GM13977 (cell line): Measurements from ENCODE around the gene TRIO.
A peak's percentile ranks its signal among the peaks of the same experiment; 100 is the strongest.

Source experiments
- DNase-seq: peaks from one replicate; pipeline ENCODE4 v3.0.0; 2012; ENCODE audit warnings: low spot score
- CTCF ChIP-seq: IDR thresholded peaks from 2 replicates; pipeline ENCODE4 v1.5.1; 2012; ENCODE audit warnings: mild to moderate bottlenecking, control low read depth; ENCODE audit not compliant: insufficient read depth; ENCODE audit errors: extremely low read depth, missing control alignments
- in situ Hi-C: fragments of 300-500 bp; cut with MboI; formaldehyde crosslinking; loops from one replicate; pipeline ENCODE4 v1.12.0; 2022; ENCODE audit warnings: low sequenced_read_pairs, low pct_unique_long_range_greater_than_20kb, mixed read lengths, inconsistent platforms; ENCODE audit not compliant: unreplicated experiment

The TRIO gene

GRCh38 chr5:14254686-14255085 is 111.5 kb downstream of the TRIO start:
- no peak for DNase-seq
- TF ChIP-seq CTCF = no peak
- in situ Hi-C loops = loop anchor here (25.0 kb wide), 1 partner anchor 267 kb away; no protein-coding TSS in a partner anchor

GRCh38 chr5:14256026-14256690 is 113.0 kb downstream of the TRIO start:
- in situ Hi-C loops = loop anchor here (25.0 kb wide), 1 partner anchor 269 kb away; no protein-coding TSS in a partner anchor
- no peak for TF ChIP-seq CTCF
- DNase-seq = no peak

GRCh38 chr5:14256756-14257393 is 113.7 kb downstream of the TRIO start:
- no peak for DNase-seq
- no peak for TF ChIP-seq CTCF
- in situ Hi-C loops = loop anchor here (25.0 kb wide), 1 partner anchor 270 kb away; no protein-coding TSS in a partner anchor

- TF ChIP-seq CTCF = no peak
- DNase-seq = no peak
- in situ Hi-C loops = loop anchor here (25.0 kb wide), 1 partner anchor 271 kb away; no protein-coding TSS in a partner anchor
These were observed 114.9 kb downstream of the TRIO start for GRCh38 chr5:14257995-14258403.

GRCh38 chr5:14258840-14259239 is 115.7 kb downstream of the TRIO start:
- peak; percentile 10 for TF ChIP-seq CTCF
- no peak for DNase-seq
- in situ Hi-C loops = loop anchor here (25.0 kb wide), 1 partner anchor 272 kb away; no protein-coding TSS in a partner anchor

GRCh38 chr5:14260637-14261036 is 117.5 kb downstream of the TRIO start:
- in situ Hi-C loops = loop anchor here (25.0 kb wide), 1 partner anchor 273 kb away; no protein-coding TSS in a partner anchor
- DNase-seq = no peak

More at GRCh38 chr5:14260637-14261036, 117.5 kb downstream of the TRIO start:
- no peak for TF ChIP-seq CTCF
